Activated CD8-positive, alpha-beta T cell treated with anti-CD3 and anti-CD28 coated beads for 36 hours (primary cell): ENCODE data around the gene PXDN. TPM values are rescaled to one million over a fixed set of nuclear protein-coding genes. Genes with fewer than 3 reads are reported as not detected.
"Not testable (repeated sequence)": the region's sequence is repeated elsewhere in the genome, so short reads cannot be mapped to it uniquely, and the experiment has no call there.

Experiments
- ATAC-seq: fragments of 200-7000 bp; cut with Tn5 transposase; one replicate; pipeline ENCODE4 v1.10.0; 2021; ENCODE audit warnings: mild to moderate bottlenecking, moderate library complexity
- CTCF ChIA-PET: fragments of 350-600 bp; sonication (Branson Sonifier 250); formaldehyde crosslinking; loops from one replicate; lab custom pipeline; 2021; ENCODE audit warnings: antibody characterized with exemption; lab: Charles Lee
- POLR2A ChIA-PET: fragments of 350-600 bp; sonication (Branson Sonifier 250); formaldehyde crosslinking; loops from one replicate; lab custom pipeline; 2021; ENCODE audit warnings: antibody characterized with exemption; lab: Charles Lee
- DNase-seq: peaks from one replicate; pipeline ENCODE4 v3.0.0-alpha.2; 2020
- H3K27ac Mint-ChIP-seq: one replicate; pipeline ENCODE4 v1.8.0; 2021; ENCODE audit warnings: mild to moderate bottlenecking, mixed read lengths
- H3K27me3 Mint-ChIP-seq: one replicate; pipeline ENCODE4 v1.8.0; 2021; ENCODE audit warnings: mixed read lengths
- H3K36me3 Mint-ChIP-seq: one replicate; pipeline ENCODE4 v1.8.0; 2021; ENCODE audit warnings: low read depth, mixed read lengths
- H3K4me1 Mint-ChIP-seq: one replicate; pipeline ENCODE4 v1.8.0; 2021; ENCODE audit warnings: low read depth, mixed read lengths
- H3K4me3 Mint-ChIP-seq: one replicate; pipeline ENCODE4 v1.8.0; 2021; ENCODE audit warnings: mild to moderate bottlenecking, moderate library complexity, mixed read lengths
- H3K9me3 Mint-ChIP-seq: one replicate; pipeline ENCODE4 v1.8.0; 2021; ENCODE audit warnings: mixed read lengths
- CTCF ChIP-seq: fragments of 200-600 bp; IDR thresholded peaks from one replicate; pipeline ENCODE4 v1.8.0; 2022; ENCODE audit warnings: antibody characterized with exemption, mild to moderate bottlenecking
- intact Hi-C: fragments of 100-400 bp; cut with micrococcal nuclease; formaldehyde crosslinking; loops from one replicate; pipeline ENCODE4 v1.10.0; 2022
- total RNA-seq, 2 experiments: library from RNA; stranded (reverse); gene quantifications; one replicate each; pipeline ENCODE4 v1.2.3, GENCODE V29; 2021

Gene PXDN
- total RNA-seq, 2 experiments from 2014 or later, result 0.58 to 0.83 TPM

GRCh38 chr2:1738163-1738562, 6.2 kb downstream of the PXDN start:
- H3K4me1 Mint-ChIP-seq, result peaks cover 2% of the 10 kb centered on the region
- ChIA-PET POLR2A (no interaction called here), CTCF (no interaction called here)
- no peak for DNase-seq
- no peak for TF ChIP-seq CTCF
- H3K36me3 Mint-ChIP-seq, result no peaks in the 10 kb centered on the region
- H3K27me3 Mint-ChIP-seq, result peaks cover 19% of the 10 kb centered on the region
- H3K9me3 Mint-ChIP-seq, result no peaks in the 10 kb centered on the region
- intact Hi-C loops, result no loop called here
- no peak overlapping the region for H3K27ac Mint-ChIP-seq
- no peak overlapping the region for H3K4me3 Mint-ChIP-seq
- no peak for ATAC-seq

GRCh38 chr2:1736997-1737480, 7.3 kb downstream of the PXDN start:
- no peak overlapping the region for H3K27ac Mint-ChIP-seq
- ATAC-seq (no peak), DNase-seq (no peak)
- TF ChIP-seq CTCF, result no peak
- H3K4me1 Mint-ChIP-seq, result no peaks in the 10 kb centered on the region
- ChIA-PET POLR2A (no interaction called here), CTCF (no interaction called here)
- H3K27me3 Mint-ChIP-seq, result peaks cover 10% of the 10 kb centered on the region
- no peaks in the 10 kb centered on the region for H3K36me3 Mint-ChIP-seq
- no peaks in the 10 kb centered on the region for H3K9me3 Mint-ChIP-seq
- H3K4me3 Mint-ChIP-seq, result no peak overlapping the region
- intact Hi-C loops, result no loop called here

- ATAC-seq (no peak), DNase-seq (no peak)
- H3K27me3 Mint-ChIP-seq, result peaks cover 3% of the 10 kb centered on the region
- TF ChIP-seq CTCF, result no peak
- no peaks in the 10 kb centered on the region for H3K9me3 Mint-ChIP-seq
- H3K27ac Mint-ChIP-seq, result no peak overlapping the region
- POLR2A ChIA-PET, result no interaction called here
- H3K4me1 Mint-ChIP-seq, result no peaks in the 10 kb centered on the region
- no peaks in the 10 kb centered on the region for H3K36me3 Mint-ChIP-seq
- CTCF ChIA-PET, result no interaction called here
- H3K4me3 Mint-ChIP-seq, result no peak overlapping the region
- intact Hi-C loops, result no loop called here
Observed at GRCh38 chr2:1736045-1736444, 8.3 kb downstream of the PXDN start.

GRCh38 chr2:1733298-1733697, 11.0 kb downstream of the PXDN start:
- intact Hi-C loops, H3K9me3 Mint-ChIP-seq, H3K4me3 Mint-ChIP-seq, ATAC-seq, H3K4me1 Mint-ChIP-seq, H3K27me3 Mint-ChIP-seq, H3K36me3 Mint-ChIP-seq, H3K27ac Mint-ChIP-seq, DNase-seq, POLR2A ChIA-PET, CTCF ChIA-PET: not testable (repeated sequence)

- Mint-ChIP-seq H3K4me1 (no peaks in the 10 kb centered on the region), H3K27ac (no peak overlapping the region), H3K36me3 (no peaks in the 10 kb centered on the region), H3K9me3 (no peaks in the 10 kb centered on the region), H3K27me3 (no peaks in the 10 kb centered on the region), H3K4me3 (no peak overlapping the region)
- no peak for TF ChIP-seq CTCF
- ATAC-seq, result no peak
- intact Hi-C loops, result no loop called here
- DNase-seq, result no peak
- ChIA-PET CTCF (no interaction called here), POLR2A (no interaction called here)
Observed at GRCh38 chr2:1731963-1732768, 12.1 kb downstream of the PXDN start.
